GM21381 (cell line): Measurements from ENCODE around the gene KIF6.

Source experiments
- ATAC-seq: cut with Tn5 transposase; IDR thresholded peaks from one replicate; pipeline ENCODE4 v1.9.1; 2021; ENCODE audit warnings: mild to moderate bottlenecking, moderate library complexity; ENCODE audit not compliant: unreplicated experiment

The KIF6 gene

GRCh38 chr6:39666706-39667489, 58.3 kb downstream of the KIF6 start:
- ATAC-seq, result no peak

GRCh38 chr6:39665861-39666260, 59.3 kb downstream of the KIF6 start:
- no peak for ATAC-seq

GRCh38 chr6:39664173-39664572, 61.0 kb downstream of the KIF6 start:
- ATAC-seq, result no peak

- ATAC-seq, result no peak
Measured at GRCh38 chr6:39657355-39658135, 67.7 kb downstream of the KIF6 start.

- ATAC-seq, result no peak
Measured at GRCh38 chr6:39654121-39654520, 71.1 kb downstream of the KIF6 start.

- no peak for ATAC-seq
Measured at GRCh38 chr6:39653612-39654011, 71.6 kb downstream of the KIF6 start.

- no peak for ATAC-seq
Measured at GRCh38 chr6:39649996-39650395, 75.2 kb downstream of the KIF6 start.

- no peak for ATAC-seq
Measured at GRCh38 chr6:39646751-39647420, 78.3 kb downstream of the KIF6 start.

GRCh38 chr6:39642270-39642669, 82.9 kb downstream of the KIF6 start:
- ATAC-seq, result no peak

- ATAC-seq, result no peak
Measured at GRCh38 chr6:39638126-39638822, 86.9 kb downstream of the KIF6 start.

GRCh38 chr6:39634646-39635341, 90.4 kb downstream of the KIF6 start:
- no peak for ATAC-seq

GRCh38 chr6:39625209-39625608, 100.0 kb downstream of the KIF6 start:
- no peak for ATAC-seq

- ATAC-seq, result no peak
Measured at GRCh38 chr6:39623750-39624149, 101.5 kb downstream of the KIF6 start.

GRCh38 chr6:39617520-39617919, 107.7 kb downstream of the KIF6 start:
- ATAC-seq, result no peak

- ATAC-seq, result no peak
Measured at GRCh38 chr6:39617026-39617425, 108.2 kb downstream of the KIF6 start.

GRCh38 chr6:39615622-39616021, 109.6 kb downstream of the KIF6 start:
- no peak for ATAC-seq

GRCh38 chr6:39614393-39614950, 110.7 kb downstream of the KIF6 start:
- ATAC-seq, result no peak

GRCh38 chr6:39610221-39610620, 115.0 kb downstream of the KIF6 start:
- no peak for ATAC-seq

GRCh38 chr6:39608652-39609345, 116.4 kb downstream of the KIF6 start:
- peak; percentile 76 for ATAC-seq
